Calu3 (cell line): Measurements from ENCODE around the gene HSD17B8. TPM values are rescaled to one million over a fixed set of nuclear protein-coding genes. Genes with fewer than 3 reads are reported as not detected.

Source experiments
- BruUV-seq: library from RNA; stranded (reverse); fragments of 400-500 nt; replicated peaks from 2 replicates; lab custom pipeline; 2021; lab: Mats Ljungman, UMichigan
- CTCF ChIA-PET: fragments of 300-600 bp; sonication (Branson Sonifier 250); formaldehyde crosslinking; loops from one replicate; lab custom pipeline; 2022; ENCODE audit warnings: antibody characterized with exemption; lab: Charles Lee
- DNase-seq: peaks from one replicate; pipeline ENCODE4 v3.0.0; 2022
- H3K27ac Mint-ChIP-seq: one replicate; pipeline ENCODE4 v1.8.0; 2022; ENCODE audit warnings: mixed read lengths; ENCODE audit not compliant: unreplicated experiment
- H3K27me3 Mint-ChIP-seq: one replicate; pipeline ENCODE4 v1.8.0; 2022; ENCODE audit warnings: mixed read lengths; ENCODE audit not compliant: unreplicated experiment
- H3K36me3 Mint-ChIP-seq: one replicate; pipeline ENCODE4 v1.8.0; 2022; ENCODE audit warnings: mild to moderate bottlenecking, moderate library complexity, mixed read lengths; ENCODE audit not compliant: insufficient read depth, unreplicated experiment
- H3K4me1 Mint-ChIP-seq: one replicate; pipeline ENCODE4 v1.8.0; 2022; ENCODE audit warnings: mild to moderate bottlenecking, low read depth, mixed read lengths; ENCODE audit not compliant: unreplicated experiment
- H3K4me3 Mint-ChIP-seq: one replicate; pipeline ENCODE4 v1.8.0; 2022; ENCODE audit warnings: mild to moderate bottlenecking, low read depth, moderate library complexity, mixed read lengths; ENCODE audit not compliant: unreplicated experiment
- H3K9me3 Mint-ChIP-seq: one replicate; pipeline ENCODE4 v1.8.0; 2022; ENCODE audit warnings: low read depth, mixed read lengths; ENCODE audit not compliant: unreplicated experiment
- intact Hi-C: fragments of 100-400 bp; cut with micrococcal nuclease; formaldehyde crosslinking; loops from one replicate; pipeline ENCODE4 v1.10.0; 2022; ENCODE audit not compliant: unreplicated experiment
- total RNA-seq: library from RNA; stranded (reverse); gene quantifications from 2 replicates; pipeline ENCODE4 v1.2.3, GENCODE V29; 2022
- TF ChIP-seq, protein P1 (sequence below): fragments of 200-600 bp; IDR thresholded peaks from one replicate; pipeline ENCODE4 v1.8.0; 2022; ENCODE audit warnings: antibody characterized with exemption; ENCODE audit not compliant: unreplicated experiment

HSD17B8 gene
- total RNA-seq, 1 experiment from 2014 or later: 41.7 TPM

DNA sequence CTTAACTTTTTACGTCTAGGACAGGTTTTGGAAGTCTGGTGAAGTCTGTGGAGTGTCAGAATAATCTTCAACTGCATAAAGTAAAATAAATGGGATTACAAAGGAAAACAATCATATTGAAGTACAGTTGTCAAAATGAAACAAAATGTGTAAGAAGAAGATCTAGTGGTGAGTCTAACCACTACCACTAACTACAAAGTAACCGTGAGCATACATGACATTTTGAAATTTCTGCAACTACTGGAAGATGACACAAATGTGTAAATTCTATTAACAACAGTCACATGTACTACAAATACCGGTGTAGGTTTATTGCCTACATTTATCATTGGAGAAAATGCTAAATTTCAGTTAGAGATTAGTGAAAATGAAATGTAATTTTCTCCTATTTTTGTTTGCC lies 37.5 kb downstream of the HSD17B8 start:
- Mint-ChIP-seq H3K27ac (no peak overlapping the region), H3K36me3 (no peaks in the 10 kb centered on the region), H3K4me3 (no peak overlapping the region), H3K4me1 (no peaks in the 10 kb centered on the region), H3K9me3 (no peaks in the 10 kb centered on the region), H3K27me3 (peaks cover 73% of the 10 kb centered on the region)
- BruUV-seq: no TSS peak
- TF ChIP-seq, protein P1, sequence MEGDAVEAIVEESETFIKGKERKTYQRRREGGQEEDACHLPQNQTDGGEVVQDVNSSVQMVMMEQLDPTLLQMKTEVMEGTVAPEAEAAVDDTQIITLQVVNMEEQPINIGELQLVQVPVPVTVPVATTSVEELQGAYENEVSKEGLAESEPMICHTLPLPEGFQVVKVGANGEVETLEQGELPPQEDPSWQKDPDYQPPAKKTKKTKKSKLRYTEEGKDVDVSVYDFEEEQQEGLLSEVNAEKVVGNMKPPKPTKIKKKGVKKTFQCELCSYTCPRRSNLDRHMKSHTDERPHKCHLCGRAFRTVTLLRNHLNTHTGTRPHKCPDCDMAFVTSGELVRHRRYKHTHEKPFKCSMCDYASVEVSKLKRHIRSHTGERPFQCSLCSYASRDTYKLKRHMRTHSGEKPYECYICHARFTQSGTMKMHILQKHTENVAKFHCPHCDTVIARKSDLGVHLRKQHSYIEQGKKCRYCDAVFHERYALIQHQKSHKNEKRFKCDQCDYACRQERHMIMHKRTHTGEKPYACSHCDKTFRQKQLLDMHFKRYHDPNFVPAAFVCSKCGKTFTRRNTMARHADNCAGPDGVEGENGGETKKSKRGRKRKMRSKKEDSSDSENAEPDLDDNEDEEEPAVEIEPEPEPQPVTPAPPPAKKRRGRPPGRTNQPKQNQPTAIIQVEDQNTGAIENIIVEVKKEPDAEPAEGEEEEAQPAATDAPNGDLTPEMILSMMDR: no peak
- intact Hi-C loops: no loop called here
- CTCF ChIA-PET: interaction anchor here (0.6 kb wide), 1 partner anchor 67 kb away, joined by 13 read pairs; no protein-coding TSS in a partner anchor
- no peak for DNase-seq

DNA sequence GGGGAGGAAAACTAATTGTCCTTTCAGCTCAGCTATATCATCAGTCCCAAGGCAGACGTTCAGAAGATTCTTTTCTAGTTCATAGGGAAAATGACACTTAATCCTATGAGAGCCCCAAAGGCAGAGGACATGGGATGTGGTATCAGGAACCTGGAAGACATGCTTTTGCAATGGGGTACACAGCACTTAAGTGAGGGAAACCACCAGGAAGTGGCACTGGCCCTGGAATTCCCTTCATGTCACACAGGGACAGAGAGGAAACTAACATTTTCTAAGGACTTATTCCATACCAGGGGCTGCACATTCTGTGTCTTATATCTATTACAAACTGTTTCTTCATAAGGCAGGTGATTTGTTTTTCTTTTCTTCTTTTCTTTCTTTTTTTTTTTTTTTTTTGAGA lies 39.0 kb downstream of the HSD17B8 start:
- CTCF ChIA-PET: no interaction called here
- no peaks in the 10 kb centered on the region for H3K9me3 Mint-ChIP-seq
- BruUV-seq: no TSS peak
- H3K27me3 Mint-ChIP-seq: peaks cover 61% of the 10 kb centered on the region
- H3K36me3 Mint-ChIP-seq: no peaks in the 10 kb centered on the region
- intact Hi-C loops: no loop called here
- DNase-seq: no peak
- peaks cover 8% of the 10 kb centered on the region for H3K4me1 Mint-ChIP-seq
- TF ChIP-seq, protein P1: no peak
- H3K4me3 Mint-ChIP-seq: no peak overlapping the region
- no peak overlapping the region for H3K27ac Mint-ChIP-seq

DNA sequence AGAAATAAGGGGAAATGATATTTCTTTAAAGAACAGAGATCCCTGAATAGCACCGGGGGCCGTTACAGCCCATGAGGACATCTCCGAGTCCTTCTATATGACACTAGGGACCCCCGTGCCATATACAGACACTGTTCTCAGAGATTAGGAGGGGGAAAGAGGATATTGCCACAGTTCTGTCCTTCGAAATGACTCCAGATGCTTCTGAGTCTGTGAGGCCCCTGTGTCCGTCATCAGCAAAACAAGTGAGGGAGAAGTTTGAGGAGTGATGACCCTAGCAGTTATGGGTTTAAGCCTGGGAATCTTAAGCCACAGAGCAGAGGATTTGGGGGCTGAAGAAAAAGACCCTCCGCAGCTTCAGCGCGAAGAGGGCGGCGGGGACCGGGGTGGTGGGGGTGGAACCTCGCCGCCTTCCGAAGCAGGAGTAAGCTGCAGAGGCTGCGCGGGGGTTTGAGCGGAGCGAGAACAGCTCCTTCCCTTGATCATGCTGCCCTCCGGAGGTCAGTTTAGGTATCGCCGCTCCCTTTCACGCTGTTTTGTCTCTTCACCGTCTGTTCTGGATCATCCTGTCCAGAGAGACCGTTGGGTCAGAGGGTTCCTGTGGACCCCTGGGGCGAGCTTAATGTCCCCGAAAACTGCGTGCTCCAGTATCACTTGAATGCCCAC lies 43.7 kb downstream of the HSD17B8 start:
- H3K4me3 Mint-ChIP-seq: peak overlapping the region; percentile 66
- peaks cover 20% of the 10 kb centered on the region for H3K27me3 Mint-ChIP-seq
- peaks cover 42% of the 10 kb centered on the region for H3K36me3 Mint-ChIP-seq
- no peaks in the 10 kb centered on the region for H3K9me3 Mint-ChIP-seq
- no TSS peak for BruUV-seq
- CTCF ChIA-PET: interaction anchor here (0.6 to 2.7 kb wide), 32 partner anchors 9 to 1045 kb away, joined by 3 to 13 read pairs (median 4); partner anchors contain the start of genes RING1, RPS18 and VPS52
- H3K27ac Mint-ChIP-seq: no peak overlapping the region
- intact Hi-C loops: loop anchor here (1.0 to 5.0 kb wide), 4 partner anchors 41 to 236 kb away; partner anchors contain the start of gene RING1
- peak; percentile 94 for DNase-seq
- peaks cover 26% of the 10 kb centered on the region for H3K4me1 Mint-ChIP-seq
- TF ChIP-seq, protein P1: peak; percentile 97

DNA sequence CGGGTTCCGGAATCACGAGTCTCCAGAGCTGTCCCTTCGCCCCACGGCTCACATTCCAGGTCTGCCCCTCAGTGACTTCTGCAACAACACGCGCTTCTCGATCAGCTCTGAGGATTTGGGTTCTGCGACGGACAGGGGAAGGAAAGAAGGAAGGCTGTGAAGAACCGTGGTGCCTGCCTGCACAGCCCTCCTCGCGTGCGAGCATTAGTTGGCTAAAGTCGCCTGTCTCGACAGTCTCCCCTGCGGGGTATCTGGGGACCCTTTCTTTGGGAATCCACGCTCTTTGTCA lies 44.1 kb downstream of the HSD17B8 start:
- no peaks in the 10 kb centered on the region for H3K9me3 Mint-ChIP-seq
- peak overlapping the region; percentile 66 for H3K4me3 Mint-ChIP-seq
- peaks cover 15% of the 10 kb centered on the region for H3K27me3 Mint-ChIP-seq
- peaks cover 44% of the 10 kb centered on the region for H3K36me3 Mint-ChIP-seq
- intact Hi-C loops: loop anchor here (1.0 to 5.0 kb wide), 4 partner anchors 41 to 236 kb away; partner anchors contain the start of gene RING1
- peaks cover 26% of the 10 kb centered on the region for H3K4me1 Mint-ChIP-seq
- TF ChIP-seq, protein P1: no peak
- CTCF ChIA-PET: interaction anchor here (0.7 to 2.7 kb wide), 26 partner anchors 10 to 1045 kb away, joined by 3 to 13 read pairs (median 4); partner anchors contain the start of genes RING1, RPS18 and VPS52
- peak overlapping the region; percentile 51 for H3K27ac Mint-ChIP-seq
- DNase-seq: no peak
- no TSS peak for BruUV-seq
